Stomach (tissue), 9 donors: Measurements from ENCODE around the gene PDCD1. TPM values are rescaled to one million over a fixed set of nuclear protein-coding genes. Genes with fewer than 3 reads are reported as not detected.
A peak's percentile ranks its signal among the peaks of the same experiment; 100 is the strongest.

Source experiments
- DNase-seq, 2 donors: peaks; one replicate each; pipeline versions ENCODE4 v3.0.0 to v3.0.0-alpha.2; 2013 to 2019
- H3K27ac ChIP-seq, 5 donors: fragments of 200-600 bp in 4 of 5; sonication (generic) in 4 of 5; one replicate each; pipeline ENCODE4 v1.5.1; 2013 to 2019; ENCODE audit warnings: mild to moderate bottlenecking in 1 of 5, moderate library complexity in 1 of 5
- H3K27me3 ChIP-seq, 3 donors: fragments of 200-600 bp; sonication (generic); one replicate each; pipeline ENCODE4 v1.5.1; 2017 to 2019; ENCODE audit warnings: mixed run types in 1 of 3
- H3K36me3 ChIP-seq, 4 donors: fragments of 200-600 bp; sonication (generic); 1 replicate in 3 of 4; 2 replicates in 1 of 4; pipeline ENCODE4 v1.5.1; 2016 to 2019
- H3K4me1 ChIP-seq, 4 donors: fragments of 200-600 bp; sonication (generic); one replicate each; pipeline ENCODE4 v1.5.1; 2016 to 2019
- H3K4me3 ChIP-seq, 4 donors: fragments of 200-600 bp; sonication (generic) in 3 of 4; one replicate each; pipeline ENCODE4 v1.5.1; 2016 to 2019; ENCODE audit warnings: mild to moderate bottlenecking in 1 of 4
- H3K9me3 ChIP-seq, 4 donors: fragments of 200-600 bp; sonication (generic); one replicate each; pipeline ENCODE4 v1.5.1; 2016 to 2019
- CTCF ChIP-seq, 7 experiments: fragments of 450-650 bp in 4 of 7; fragments of 200-600 bp in 3 of 7; sonication (generic) in 3 of 7; IDR thresholded peaks; one replicate each; pipeline ENCODE4 v1.5.1; 2016 to 2019; ENCODE audit warnings: antibody characterized with exemption in 7 of 7, control low read depth in 2 of 7, mild to moderate bottlenecking in 1 of 7
- EP300 ChIP-seq: sonication (generic); formaldehyde crosslinking; IDR thresholded peaks from one replicate; pipeline ENCODE4 v1.6.1; 2017; ENCODE audit warnings: antibody characterized with exemption
- POLR2A ChIP-seq, 4 donors: fragments of 450-650 bp; IDR thresholded peaks; one replicate each; pipeline ENCODE4 v1.6.1; 2016; ENCODE audit warnings: antibody characterized with exemption in 4 of 4, control low read depth in 2 of 4, mild to moderate bottlenecking in 1 of 4, moderate library complexity in 1 of 4
- POLR2AphosphoS5 ChIP-seq, 3 donors: sonication (generic); formaldehyde crosslinking; IDR thresholded peaks; one replicate each; pipeline ENCODE4 v1.6.1; 2016; ENCODE audit warnings: antibody characterized with exemption in 3 of 3
- WGBS, 5 donors: extraction: QIAGEN DNeasy Blood & Tissue Kit in 3 of 5; methylation state at CpG; one replicate each; pipeline versions ENCODE4 v1.1.5 to v1.1.7; 2013 to 2018; 5-methylcytosine and 5-hydroxymethylcytosine counted together
- intact Hi-C: fragments of 100-400 bp; cut with DNase I; formaldehyde crosslinking; loops from one replicate; pipeline ENCODE4 v1.15.1; 2023; ENCODE audit warnings: low total_unique reads
- polyA plus RNA-seq, 3 donors: library from polyadenylated mRNA; stranded (reverse); fragments of 200-250 nt; gene quantifications; one replicate each; pipeline ENCODE4 v1.2.3, GENCODE V29; 2013
- total RNA-seq, 5 donors: library from RNA; depleted of rRNA; stranded (reverse); fragments of >200 nt; gene quantifications; one replicate each; pipeline versions ENCODE4 v1.1.0 to v1.2.3, GENCODE V29; 2014 to 2016
- donor health status: healthy with polysubstance abuse.
- donor health status: Bipolar disorder and iron deficiency.
- donor health status: healthy.

The PDCD1 gene
- total and polyA plus RNA-seq, 8 donors = 0.18 to 2.2 (median 0.60) TPM; not detected in 3

GRCh38 chr2:241860184-241861078 is 1.7 kb upstream of the PDCD1 start:
- no peak for DNase-seq
- intact Hi-C loops = no loop called here
- Histone ChIP-seq H3K27ac (peak overlapping the region in 4 of 5 donors; percentile 66 to 78 (median 71)), H3K36me3 (no peaks in the 10 kb centered on the region), H3K9me3 (no peaks in the 10 kb centered on the region), H3K4me1 (peaks cover 7 to 31% (median 20%) of the 10 kb centered on the region in 4 donors), H3K27me3 (peaks cover 3 to 74% (median 22%) of the 10 kb centered on the region in 3 donors), H3K4me3 (peak overlapping the region in 3 of 4 donors; percentile 9 to 31 (median 27))
- WGBS, 5 donors = 81 to 91% (median 87%) methylated on average over 8 to 10 of the region's 10 CpGs
- no peak for TF ChIP-seq POLR2AphosphoS5 (IDR thresholded peaks at IDR 0.05)
- no peak for TF ChIP-seq EP300
- no peak for TF ChIP-seq POLR2A (IDR thresholded peaks at IDR 0.05)
- TF ChIP-seq CTCF (IDR thresholded peaks at IDR 0.05) = no peak

GRCh38 chr2:241859436-241860183 is 916 bp upstream of the PDCD1 start:
- H3K4me3 ChIP-seq = peak overlapping the region in 3 of 4 donors; percentile 9 to 31 (median 27)

GRCh38 chr2:241859017-241859435 is 332 bp upstream of the PDCD1 start:
- Histone ChIP-seq H3K27ac (peak overlapping the region in 4 of 5 donors; percentile 66 to 78 (median 71)), H3K36me3 (no peaks in the 10 kb centered on the region), H3K27me3 (peaks cover 3 to 65% (median 11%) of the 10 kb centered on the region in 3 donors), H3K9me3 (no peaks in the 10 kb centered on the region), H3K4me3 (peak overlapping the region; percentile 11 to 31 (median 28)), H3K4me1 (peaks cover 7 to 40% (median 26%) of the 10 kb centered on the region in 4 donors)
- TF ChIP-seq EP300 = no peak
- no peak for TF ChIP-seq POLR2AphosphoS5 (IDR thresholded peaks at IDR 0.05)
- no peak for TF ChIP-seq POLR2A (IDR thresholded peaks at IDR 0.05)
- TF ChIP-seq CTCF (IDR thresholded peaks at IDR 0.05) = no peak
- WGBS, 5 donors = 24 to 37% (median 26%) methylated on average over 3 to 9 of the region's 9 CpGs
- intact Hi-C loops = no loop called here
- DNase-seq = no peak

More at GRCh38 chr2:241859436-241860183, 916 bp upstream of the PDCD1 start:
- Histone ChIP-seq H3K4me1 (peaks cover 7 to 34% (median 24%) of the 10 kb centered on the region in 4 donors), H3K27me3 (peaks cover 3 to 71% (median 15%) of the 10 kb centered on the region in 3 donors), H3K27ac (peak overlapping the region in 4 of 5 donors; percentile 66 to 78 (median 71)), H3K9me3 (no peaks in the 10 kb centered on the region), H3K36me3 (no peaks in the 10 kb centered on the region)
- TF ChIP-seq CTCF (IDR thresholded peaks at IDR 0.05) (no peak), POLR2AphosphoS5 (IDR thresholded peaks at IDR 0.05) (no peak)
- 32 to 42% (median 34%) methylated on average over 27 to 30 of the region's 30 CpGs for WGBS, 5 donors
- intact Hi-C loops = no loop called here
- DNase-seq = peak in 1 of 2 donors; percentile 78

- no peaks in the 10 kb centered on the region for H3K9me3 ChIP-seq
- no peak for DNase-seq
- H3K36me3 ChIP-seq = no peaks in the 10 kb centered on the region
- intact Hi-C loops = no loop called here
- H3K4me1 ChIP-seq = peaks cover 7 to 32% (median 21%) of the 10 kb centered on the region in 4 donors
- H3K27ac ChIP-seq = peak overlapping the region in 1 of 5 donors; percentile 9
- TF ChIP-seq CTCF (IDR thresholded peaks at IDR 0.05) = no peak
- no peak for TF ChIP-seq POLR2A (IDR thresholded peaks at IDR 0.05)
- TF ChIP-seq POLR2AphosphoS5 (IDR thresholded peaks at IDR 0.05) = no peak
- peaks cover 0 to 52% (median 3%) of the 10 kb centered on the region in 3 donors for H3K27me3 ChIP-seq
- peak overlapping the region in 3 of 4 donors; percentile 27 to 31 (median 30) for H3K4me3 ChIP-seq
- 75 to 84% (median 79%) methylated on average over 13 to 18 of the region's 18 CpGs for WGBS, 5 donors
Measured at GRCh38 chr2:241857572-241858121, 1.0 kb downstream of the PDCD1 start.
